NCI-H1105 (cell line): ENCODE measurements around the gene PLA2G2C.

Source experiments
- DNase-seq: peaks from one replicate; lab custom pipeline; 2025; lab: John Stamatoyannopoulos, UW

Gene PLA2G2C

DNA sequence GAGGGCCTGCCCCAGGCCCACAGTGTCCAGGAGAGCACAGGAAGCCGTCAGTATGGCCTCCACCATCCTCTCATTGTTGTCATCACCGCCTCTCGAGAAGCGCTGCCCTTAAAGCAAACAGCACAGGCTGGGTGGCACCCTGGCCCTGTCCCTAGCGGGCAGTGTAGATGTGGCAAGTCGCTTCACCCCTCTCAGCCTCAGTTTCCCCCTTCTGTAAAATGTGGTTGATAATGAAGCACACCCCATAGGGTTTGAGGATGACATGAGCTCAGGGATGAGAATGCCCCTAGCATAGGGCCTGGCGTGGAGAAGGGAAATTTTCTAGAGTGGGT is 33.8 kb downstream of the PLA2G2C start:
- no peak for DNase-seq

DNA sequence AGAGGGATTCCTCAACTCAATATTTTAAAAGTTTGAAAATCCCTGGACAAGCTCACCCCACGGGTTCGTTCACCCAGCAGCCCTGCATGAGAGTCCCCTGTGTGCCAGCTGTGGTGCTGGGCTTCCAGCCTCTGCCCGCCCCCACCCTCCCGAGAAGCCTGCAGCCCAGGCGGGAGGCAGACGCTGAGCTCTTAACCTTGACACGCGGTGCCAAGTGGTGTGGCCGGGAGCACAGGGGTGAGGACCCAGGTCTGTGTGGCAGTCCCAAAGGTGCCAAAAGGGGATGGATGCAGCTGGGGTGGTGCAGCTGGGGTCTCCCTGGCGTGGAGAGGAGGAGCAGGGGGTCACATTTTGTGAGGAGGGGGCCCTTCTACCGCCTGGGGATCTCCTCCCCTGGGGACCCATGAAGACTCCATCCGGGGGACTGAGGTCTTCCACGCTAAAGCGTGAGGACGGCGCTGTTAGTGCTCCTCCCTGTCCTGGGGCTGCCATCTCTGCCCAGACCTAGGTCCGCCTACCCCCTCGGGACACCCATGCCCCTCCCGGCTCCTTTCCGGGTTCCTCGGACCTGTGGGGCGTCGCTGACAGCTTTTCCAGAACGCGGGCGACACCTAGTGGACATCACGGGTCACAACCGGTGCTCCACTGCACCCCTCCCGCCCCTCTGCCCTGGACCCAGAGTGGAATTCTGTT is 34.3 kb downstream of the PLA2G2C start:
- DNase-seq: peak; percentile 63

GRCh38 chr1:20150969-20151368 is 35.3 kb downstream of the PLA2G2C start:
- no peak for DNase-seq

GRCh38 chr1:20150326-20150705 is 36.0 kb downstream of the PLA2G2C start:
- DNase-seq: no peak

DNA sequence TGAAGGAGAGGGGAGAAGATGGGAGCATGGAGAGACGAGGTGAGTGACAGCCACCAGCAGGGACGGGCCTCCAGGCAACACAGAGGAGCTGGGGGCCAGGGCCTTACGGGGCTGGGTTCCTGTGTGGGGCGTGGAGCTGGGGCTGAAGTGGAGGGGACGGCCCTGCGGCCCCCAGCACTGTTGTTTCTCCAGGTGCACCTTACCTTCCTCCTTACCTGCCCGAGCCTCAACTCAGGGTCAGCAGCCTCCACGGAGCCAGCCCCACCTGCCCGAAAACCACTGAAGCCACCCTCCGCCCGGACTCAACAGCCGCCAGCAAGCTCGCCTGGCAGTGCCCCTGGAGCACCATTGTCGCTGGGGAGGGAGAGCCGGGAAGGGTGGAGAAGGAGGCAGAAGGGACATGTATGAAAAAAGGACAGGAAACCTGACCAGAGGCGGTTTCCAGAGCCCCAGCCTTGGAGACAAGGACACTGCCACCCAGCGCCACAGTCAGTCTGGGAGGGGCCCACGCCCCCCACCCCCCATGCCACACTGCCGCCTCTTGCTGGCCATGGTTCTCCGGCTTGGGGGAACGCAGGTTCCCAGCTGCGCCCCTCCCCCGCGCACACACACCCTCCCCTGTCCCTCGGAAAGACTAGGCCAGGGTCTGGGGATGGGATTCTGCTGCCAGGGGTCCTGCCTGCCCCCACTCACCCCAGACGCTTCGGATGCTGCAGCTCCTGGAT is 36.6 kb downstream of the PLA2G2C start:
- no peak for DNase-seq

- no peak for DNase-seq
Observed at GRCh38 chr1:20148571-20149500, 37.5 kb downstream of the PLA2G2C start.

DNA sequence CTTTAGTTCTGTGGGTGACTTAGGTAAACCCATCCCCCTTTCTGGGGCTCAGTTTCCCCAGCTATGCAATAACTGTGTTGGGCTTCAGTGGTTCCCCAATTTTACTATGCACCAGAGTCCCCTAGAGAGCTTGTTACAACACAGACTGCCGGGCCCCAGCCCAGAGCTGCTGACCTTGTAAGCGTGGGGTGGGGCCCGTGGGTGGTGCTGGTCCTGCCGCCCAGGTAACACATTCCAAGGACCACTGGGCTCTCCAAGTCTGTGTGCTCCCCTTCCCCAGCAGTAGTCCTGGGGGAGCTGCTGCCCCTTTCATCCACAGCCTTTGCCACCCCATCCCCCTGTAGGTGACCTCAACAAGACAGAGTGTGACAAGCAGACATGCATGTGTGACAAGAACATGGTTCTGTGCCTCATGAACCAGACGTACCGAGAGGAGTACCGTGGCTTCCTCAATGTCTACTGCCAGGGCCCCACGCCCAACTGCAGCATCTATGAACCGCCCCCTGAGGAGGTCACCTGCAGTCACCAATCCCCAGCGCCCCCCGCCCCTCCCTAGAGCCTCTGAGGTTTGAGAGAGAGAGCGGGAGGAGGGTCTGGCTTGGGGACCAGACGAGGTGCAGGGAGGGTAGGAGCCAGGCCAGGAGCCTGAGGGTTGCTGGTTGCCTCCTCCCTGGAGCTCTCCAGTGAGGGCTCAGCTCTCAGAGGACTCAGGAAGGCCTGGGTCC is 38.3 kb downstream of the PLA2G2C start:
- DNase-seq: no peak

DNA sequence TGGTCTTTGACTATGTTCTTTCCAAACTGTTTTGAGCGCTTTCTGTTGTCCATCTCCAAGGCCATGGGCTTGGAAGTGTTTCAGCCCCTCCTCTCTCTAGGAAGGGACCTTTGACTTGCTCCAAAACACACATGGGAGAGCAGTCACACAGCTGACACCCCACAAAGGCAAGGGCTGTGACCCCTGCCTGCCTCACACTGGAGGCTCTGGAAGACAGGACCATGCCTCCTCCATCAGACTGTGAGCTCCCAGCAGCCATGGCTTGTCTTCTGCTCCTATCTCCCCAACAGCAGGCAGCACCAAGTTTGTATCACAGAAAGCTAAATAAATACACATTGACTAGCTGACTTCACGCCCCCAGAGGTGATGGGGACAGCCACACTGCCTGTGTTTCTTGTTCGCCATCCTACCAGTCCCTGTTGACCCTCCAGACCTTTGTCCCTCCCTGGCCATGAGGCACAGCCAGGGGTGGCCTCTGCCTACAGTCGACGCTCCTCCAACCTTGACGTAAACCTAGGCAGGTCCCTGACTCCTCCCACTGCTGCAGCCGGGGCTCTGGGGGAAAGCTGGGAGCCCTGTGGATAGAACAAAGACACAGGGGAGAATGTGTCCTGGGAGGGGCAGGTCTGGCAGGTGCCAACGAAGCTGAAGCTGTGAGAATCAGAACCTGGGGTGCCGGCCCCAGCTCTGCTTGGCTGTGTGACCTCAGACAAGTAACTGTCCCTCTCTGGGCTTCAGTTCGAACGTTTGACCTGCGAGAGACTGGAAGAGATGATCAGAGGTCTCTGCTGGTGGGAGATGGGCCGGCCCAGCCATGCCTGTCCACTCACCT is 42.4 kb downstream of the PLA2G2C start:
- DNase-seq: no peak

GRCh38 chr1:20143318-20143717 is 43.0 kb downstream of the PLA2G2C start:
- no peak for DNase-seq

DNA sequence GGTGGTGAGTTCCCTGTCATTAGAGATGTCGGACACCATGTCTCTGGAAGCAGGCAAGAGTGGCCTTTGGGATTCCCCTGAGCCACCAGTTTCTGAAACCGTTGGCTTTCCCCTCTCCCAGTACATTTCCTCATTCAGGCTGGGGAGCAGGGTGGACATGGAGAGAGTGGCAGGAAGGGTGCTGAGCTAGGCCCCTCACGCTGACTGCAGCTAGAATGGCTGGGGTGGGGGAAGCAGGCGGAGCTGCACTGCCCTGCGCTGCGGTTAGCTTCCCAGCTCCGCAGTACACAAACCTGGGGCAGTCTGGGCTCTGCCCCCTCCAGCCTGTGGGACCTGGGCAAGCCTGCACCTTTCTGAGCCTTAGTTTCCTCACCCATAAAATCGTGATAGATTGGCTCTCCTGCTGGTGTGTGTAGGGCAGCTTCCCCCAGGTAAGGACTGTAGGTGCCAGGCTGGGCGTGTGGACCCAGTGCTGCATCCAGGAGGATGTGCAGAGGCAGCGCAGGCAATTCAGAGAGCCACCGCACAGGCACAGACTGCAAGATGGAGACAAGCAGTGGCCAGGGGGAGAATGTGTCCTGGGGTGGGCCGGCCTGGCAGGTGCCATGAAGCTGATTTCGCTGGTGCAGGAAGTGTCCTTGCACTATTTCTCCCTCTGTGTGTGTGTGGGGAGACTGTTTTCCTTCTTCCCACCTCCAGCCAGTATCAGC is 44.2 kb downstream of the PLA2G2C start:
- no peak for DNase-seq

- DNase-seq: no peak
Observed at GRCh38 chr1:20141466-20141865, 44.9 kb downstream of the PLA2G2C start.

DNA sequence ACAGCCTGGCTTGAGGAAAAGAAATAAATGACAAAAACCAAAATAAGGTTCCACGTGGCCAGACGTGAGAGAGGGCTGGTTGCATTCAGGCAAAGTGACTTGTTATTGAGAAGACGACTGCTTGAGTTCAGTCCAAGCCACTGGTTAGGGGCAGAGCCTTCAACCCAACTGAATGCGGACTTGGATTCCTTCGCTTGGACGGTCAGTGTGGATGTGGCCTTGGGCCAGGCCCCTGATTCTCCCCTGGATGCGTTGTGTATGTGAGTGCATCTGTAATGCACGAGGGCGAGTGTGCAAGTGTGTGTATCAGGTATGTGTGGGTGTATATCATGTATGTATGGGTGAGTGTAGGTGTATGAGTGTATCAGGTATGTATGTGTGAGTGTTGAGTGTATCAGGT is 45.3 kb downstream of the PLA2G2C start:
- no peak for DNase-seq

GRCh38 chr1:20139776-20140612 is 46.3 kb downstream of the PLA2G2C start:
- DNase-seq: no peak

- DNase-seq: no peak
Observed at GRCh38 chr1:20138961-20139550, 47.3 kb downstream of the PLA2G2C start, which contains the start of gene PLA2G2F. Gene PLA2G2F (plus strand): TSS chr1:20139323. CDS start chr1:20139428, 105 bp downstream.

DNA sequence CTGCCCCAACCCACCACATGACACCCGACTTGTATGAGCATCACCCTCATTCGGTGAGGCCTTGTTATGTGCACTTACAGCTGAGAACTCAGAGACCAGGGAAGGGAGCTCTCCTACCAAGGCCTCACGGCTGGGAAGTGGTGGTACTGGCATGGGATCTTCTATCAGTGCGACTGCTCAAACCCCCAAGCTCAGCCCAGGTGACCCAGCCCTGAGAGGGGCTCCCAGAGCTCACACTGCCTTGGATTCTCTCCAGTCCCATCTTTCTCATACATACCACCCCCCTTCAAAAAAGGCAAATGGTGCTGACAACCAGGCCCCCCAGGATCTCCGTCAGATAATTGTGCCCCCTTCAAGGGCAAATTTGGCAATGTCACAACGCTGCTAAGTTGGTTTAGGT is 48.0 kb downstream of the PLA2G2C start:
- no peak for DNase-seq

DNA sequence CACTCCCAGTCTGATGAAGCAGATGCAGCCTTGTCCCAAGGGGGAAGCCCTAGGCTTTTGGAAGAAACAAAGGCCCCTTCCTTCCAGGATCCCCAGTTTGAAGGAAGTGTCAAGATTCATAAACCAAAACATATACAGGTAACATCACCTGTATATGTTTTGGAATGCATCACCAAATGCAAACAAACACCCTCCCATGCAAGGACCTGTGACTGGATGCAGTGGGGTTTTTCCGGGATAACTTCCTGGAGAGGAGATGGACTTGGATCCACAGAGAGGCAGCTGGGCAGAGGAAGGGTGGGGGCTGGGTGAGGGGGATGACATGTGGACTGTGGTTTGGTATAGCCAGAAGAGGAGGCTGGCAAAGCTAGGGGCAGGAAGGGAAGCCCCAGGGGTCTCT is 48.7 kb downstream of the PLA2G2C start:
- DNase-seq: no peak

- DNase-seq: no peak
Observed at GRCh38 chr1:20137055-20137454, 49.3 kb downstream of the PLA2G2C start.

- no peak for DNase-seq
Observed at GRCh38 chr1:20136249-20136648, 50.1 kb downstream of the PLA2G2C start.

DNA sequence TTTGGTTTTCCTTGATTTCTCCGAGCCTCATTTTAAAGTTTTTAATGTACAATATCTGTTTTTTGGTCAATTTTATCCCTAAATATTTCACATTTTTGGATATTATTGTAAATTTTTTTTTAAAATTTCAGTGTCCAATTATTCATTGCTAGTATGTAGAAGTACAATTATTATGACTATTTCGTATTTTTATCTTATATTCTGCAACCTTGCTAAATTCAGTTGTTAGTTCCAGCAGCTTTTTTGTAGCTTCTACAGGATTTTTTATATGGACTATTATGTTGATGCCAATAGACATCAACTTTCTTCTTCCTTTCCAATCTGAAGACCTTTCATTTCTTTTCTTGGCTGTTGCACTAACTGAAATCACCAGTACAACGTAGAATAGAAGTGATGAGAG is 51.3 kb downstream of the PLA2G2C start:
- no peak for DNase-seq
